HL-60 (cell line): ENCODE data around the gene CNBD2.
"Not testable (repeated sequence)": the region's sequence is repeated elsewhere in the genome, so short reads cannot be mapped to it uniquely, and the experiment has no call there.

Experiments
- DNase-seq, 2 experiments: peaks; one replicate each; pipeline ENCODE4 v3.0.0-alpha.2; 2010 to 2020; ENCODE audit warnings: low read depth in 1 of 2, low spot score in 1 of 2
- H3K27ac ChIP-seq: fragments of 250-450 bp; sonication (Bioruptor Pico); replicated peaks from 2 replicates; pipeline ENCODE4 v1.5.1; 2020; ENCODE audit warnings: mild to moderate bottlenecking, moderate library complexity
- H3K27me3 ChIP-seq: fragments of 250-450 bp; sonication (Bioruptor Pico); 2 replicates; pipeline ENCODE4 v1.5.1; 2021; ENCODE audit warnings: mild to moderate bottlenecking, moderate library complexity; ENCODE audit not compliant: insufficient read depth, poor library complexity, severe bottlenecking
- H3K4me3 ChIP-seq: replicated peaks from 2 replicates; pipeline ENCODE4 v1.5.1; 2011; ENCODE audit warnings: mild to moderate bottlenecking, control low read depth, low read length; ENCODE audit not compliant: insufficient read depth
- CTCF ChIP-seq: IDR thresholded peaks from one replicate; pipeline ENCODE4 v1.5.1; 2011; ENCODE audit warnings: low read length, control low read depth, inconsistent platforms; ENCODE audit not compliant: insufficient read depth
- GABPA ChIP-seq: IDR thresholded peaks from 2 replicates; pipeline ENCODE4 v1.6.1; 2012; ENCODE audit warnings: low read depth
- POLR2AphosphoS5 ChIP-seq: IDR thresholded peaks from 2 replicates; pipeline ENCODE4 v1.6.1; 2012; ENCODE audit warnings: low read depth
- REST ChIP-seq: IDR thresholded peaks from 2 replicates; pipeline ENCODE4 v1.6.1; 2012; ENCODE audit warnings: low read depth; ENCODE audit not compliant: insufficient replicate concordance
- SPI1 ChIP-seq: IDR thresholded peaks from 2 replicates; pipeline ENCODE4 v1.6.1; 2012; ENCODE audit warnings: low read depth, mild to moderate bottlenecking, borderline replicate concordance

The CNBD2 gene

DNA sequence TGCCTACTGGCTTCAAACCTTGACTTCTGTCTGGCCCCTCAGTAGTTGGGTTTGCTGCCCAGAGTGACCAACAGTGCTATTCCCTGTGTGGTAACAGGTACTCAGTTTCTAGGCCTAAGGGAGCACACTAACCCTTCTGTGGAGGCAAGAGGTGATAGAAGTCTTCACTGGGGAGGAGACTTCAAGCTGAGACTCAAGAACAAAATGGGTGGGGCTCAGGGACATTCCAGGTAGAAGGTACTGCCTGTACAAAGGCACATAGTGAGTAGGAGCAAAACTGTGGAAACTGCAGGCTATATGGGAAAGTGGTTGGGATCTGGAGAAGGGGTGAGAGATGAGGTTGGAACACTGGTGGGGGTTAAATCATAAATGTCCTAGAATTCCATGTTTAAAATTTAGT lies 11.8 kb upstream of the CNBD2 start:
- TF ChIP-seq SPI1: no peak
- Histone ChIP-seq H3K4me3 (no peak overlapping the region), H3K27me3 (no peaks in the 10 kb centered on the region), H3K27ac (no peak overlapping the region)
- no peak for DNase-seq

- H3K27ac ChIP-seq, DNase-seq, H3K4me3 ChIP-seq, H3K27me3 ChIP-seq: not testable (repeated sequence)
These were observed 9.1 kb upstream of the CNBD2 start for GRCh38 chr20:35959291-35959690.

DNA sequence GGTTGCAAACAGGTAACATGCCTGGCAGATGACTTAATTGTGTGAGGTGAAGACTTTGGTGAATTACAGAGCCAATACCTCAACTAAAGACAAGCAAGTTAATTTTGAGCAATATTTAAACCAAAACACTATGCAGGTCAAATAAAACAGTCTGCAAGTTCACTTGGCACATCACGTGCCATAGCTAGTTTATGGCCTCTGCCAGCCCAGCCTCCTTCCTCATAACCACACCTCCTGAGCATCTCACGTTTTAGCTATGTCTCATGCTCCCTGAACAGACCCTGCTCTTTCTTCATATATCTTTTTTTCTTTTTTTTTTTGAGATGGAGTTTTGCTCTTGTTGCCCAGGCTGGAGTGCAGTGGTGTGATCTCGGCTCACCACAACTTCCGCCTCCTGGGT lies 4.5 kb upstream of the CNBD2 start:
- H3K4me3 ChIP-seq: no peak overlapping the region
- no peak for TF ChIP-seq POLR2AphosphoS5
- no peak for TF ChIP-seq SPI1
- no peak for TF ChIP-seq REST
- no peak for TF ChIP-seq GABPA
- no peak for TF ChIP-seq CTCF
- DNase-seq: no peak
- no peaks in the 10 kb centered on the region for H3K27me3 ChIP-seq
- H3K27ac ChIP-seq: no peak overlapping the region

- no peak for TF ChIP-seq GABPA
- TF ChIP-seq CTCF: no peak
- no peak for TF ChIP-seq REST
- no peak for TF ChIP-seq POLR2AphosphoS5
- Histone ChIP-seq H3K27me3 (no peaks in the 10 kb centered on the region), H3K4me3 (no peak overlapping the region), H3K27ac (no peak overlapping the region)
- DNase-seq: no peak
These were observed 540 bp downstream of the CNBD2 start for GRCh38 chr20:35968930-35969329.

- Histone ChIP-seq H3K27ac (no peak overlapping the region), H3K4me3 (no peak overlapping the region), H3K27me3 (no peaks in the 10 kb centered on the region)
- TF ChIP-seq POLR2AphosphoS5 (no peak), CTCF (no peak), REST (no peak), SPI1 (no peak), GABPA (no peak)
- no peak for DNase-seq
These were observed 3.6 kb downstream of the CNBD2 start for GRCh38 chr20:35971981-35972380.
